ENCODE measurements around the gene DUSP21. TPM values are rescaled to one million over a fixed set of nuclear protein-coding genes. Genes with fewer than 3 reads are reported as not detected.
A peak's percentile ranks its signal among the peaks of the same experiment; 100 is the strongest.

The DUSP21 gene
- total and polyA plus RNA-seq, 2 donors (not counting 1 experiment from before 2014, with no cell fraction given) = not detected

DNA sequence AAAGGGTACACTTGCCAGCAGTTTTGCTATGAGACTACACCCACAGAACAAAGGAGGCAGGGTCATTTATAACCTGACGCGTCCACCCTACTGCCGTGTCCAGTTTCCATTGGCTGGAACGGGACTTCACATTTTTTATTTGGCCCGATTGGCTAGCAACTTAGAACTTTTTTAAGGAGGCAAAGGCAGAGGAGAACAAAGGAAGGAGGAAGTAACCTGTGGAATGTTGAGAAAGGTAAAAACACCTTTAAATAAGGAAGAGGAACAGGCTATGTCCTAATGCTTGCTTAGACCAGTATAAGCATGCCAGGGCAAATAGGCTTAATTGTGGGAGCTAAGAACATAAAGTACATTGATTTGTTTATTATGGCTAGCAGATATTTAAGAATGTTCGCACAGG, 47.8 kb downstream of the DUSP21 start:
- Mint-ChIP-seq H3K4me1 (peaks cover 46% of the 10 kb centered on the region), H3K9me3 (ENCODE audit: insufficient read depth) (peaks cover 3% of the 10 kb centered on the region), H3K4me3 (no peak overlapping the region), H3K27me3 (no peaks in the 10 kb centered on the region), H3K27ac (no peak overlapping the region)
- Histone ChIP-seq H3K4me3 (ENCODE audit: control extremely low read depth in 1 of 5, extremely low read depth in 1 of 5, insufficient read depth in 1 of 5, low read depth in 2 of 5, low read length in 4 of 5) (no peak overlapping the region), H3K9me3 (ENCODE audit: control extremely low read depth in 1 of 3, control insufficient read depth in 2 of 3, insufficient read depth in 1 of 3, low read length in 2 of 3) (peaks cover 0 to 16% (median 0%) of the 10 kb centered on the region in 3 donors), H2AFZ (ENCODE audit: insufficient read depth, low read depth, low read length, poor library complexity, severe bottlenecking) (no peak overlapping the region), H3K27ac (ENCODE audit: low read length in 2 of 2) (peak overlapping the region in 1 of 2 donors; percentile 16), H3K4me1 (ENCODE audit: control insufficient read depth in 2 of 2, insufficient read depth in 2 of 2, low read length in 2 of 2) (peaks cover 0 to 16% of the 10 kb centered on the region in 2 donors), H3K36me3 (replicated peaks in 1 of 2; ENCODE audit: control extremely low read depth in 1 of 2, control insufficient read depth in 1 of 2, extremely low read depth in 1 of 2, insufficient read depth in 2 of 2, low read length in 1 of 2) (no peaks in the 10 kb centered on the region), H3K27me3 (replicated peaks in 1 of 4; ENCODE audit: control extremely low read depth in 1 of 4, control insufficient read depth in 3 of 4, insufficient read depth in 4 of 4, low read length in 3 of 4) (no peaks in the 10 kb centered on the region), H4K20me1 (ENCODE audit: control insufficient read depth, insufficient read depth, low read length, poor library complexity, severe bottlenecking) (peaks cover 53% of the 10 kb centered on the region), H3K4me2 (replicated peaks; ENCODE audit: low read depth, low read length, poor library complexity, severe bottlenecking) (no peak overlapping the region), H3K79me2 (ENCODE audit: control insufficient read depth, insufficient read depth, low read length) (peaks cover 98% of the 10 kb centered on the region), H3K9ac (ENCODE audit: low read length) (no peak overlapping the region)
- 100% methylated on average over 2 of the region's 6 CpGs for WGBS (ENCODE audit: insufficient coverage)
- DNase-seq = no peak
- CTCF ChIA-PET = no interaction called here
- no peak for TF ChIP-seq EZH2 (IDR thresholded peaks at IDR 0.05; ENCODE audit: borderline replicate concordance, insufficient read depth, low read depth, low read length, poor library complexity, severe bottlenecking)
- TF ChIP-seq, protein P1, sequence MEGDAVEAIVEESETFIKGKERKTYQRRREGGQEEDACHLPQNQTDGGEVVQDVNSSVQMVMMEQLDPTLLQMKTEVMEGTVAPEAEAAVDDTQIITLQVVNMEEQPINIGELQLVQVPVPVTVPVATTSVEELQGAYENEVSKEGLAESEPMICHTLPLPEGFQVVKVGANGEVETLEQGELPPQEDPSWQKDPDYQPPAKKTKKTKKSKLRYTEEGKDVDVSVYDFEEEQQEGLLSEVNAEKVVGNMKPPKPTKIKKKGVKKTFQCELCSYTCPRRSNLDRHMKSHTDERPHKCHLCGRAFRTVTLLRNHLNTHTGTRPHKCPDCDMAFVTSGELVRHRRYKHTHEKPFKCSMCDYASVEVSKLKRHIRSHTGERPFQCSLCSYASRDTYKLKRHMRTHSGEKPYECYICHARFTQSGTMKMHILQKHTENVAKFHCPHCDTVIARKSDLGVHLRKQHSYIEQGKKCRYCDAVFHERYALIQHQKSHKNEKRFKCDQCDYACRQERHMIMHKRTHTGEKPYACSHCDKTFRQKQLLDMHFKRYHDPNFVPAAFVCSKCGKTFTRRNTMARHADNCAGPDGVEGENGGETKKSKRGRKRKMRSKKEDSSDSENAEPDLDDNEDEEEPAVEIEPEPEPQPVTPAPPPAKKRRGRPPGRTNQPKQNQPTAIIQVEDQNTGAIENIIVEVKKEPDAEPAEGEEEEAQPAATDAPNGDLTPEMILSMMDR (IDR thresholded peaks at IDR 0.05) = no peak
- no peak for ATAC-seq (ENCODE audit: low read depth)
- POLR2A ChIA-PET = no interaction called here
- intact Hi-C loops (cut with micrococcal nuclease) = no loop called here

Other genes with a start within 250 kb of the DUSP21 start
- gene KDM6A, start 29.2 kb downstream of the DUSP21 start, total RNA-seq = 57.0 and 57.3 TPM in 2 replicates
- gene KDM6A, start 29.2 kb downstream of the DUSP21 start, polyA plus RNA-seq = 33.3 and 50.9 TPM in 2 replicates